ENCODE measurements around the gene RBM4B.

RBM4B gene

DNA sequence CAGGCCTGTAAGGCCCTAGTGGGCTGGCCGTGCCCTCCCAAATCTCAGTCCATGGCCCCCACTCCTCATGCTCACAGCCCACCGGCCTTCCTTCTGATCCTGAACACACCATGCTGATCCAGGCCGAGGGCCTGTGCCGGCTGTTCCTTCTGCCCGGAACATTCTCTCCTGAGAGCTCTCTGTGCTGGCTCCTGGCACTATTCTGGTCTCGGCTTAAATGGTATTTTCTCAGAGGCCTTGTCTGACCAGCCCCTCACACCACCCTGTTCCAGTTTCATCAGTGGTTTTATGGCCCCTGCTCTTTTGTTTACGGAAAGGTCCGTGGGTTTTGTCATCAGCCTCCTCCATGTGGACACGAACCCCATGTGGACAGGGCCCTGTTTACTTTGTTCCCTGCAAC, 29.3 kb upstream of the RBM4B start:
- Histone ChIP-seq H3F3A (ENCODE audit: insufficient read depth, low read length) (no peaks in the 10 kb centered on the region), H3K4me3 (ENCODE audit: low read depth, low read length, poor library complexity, severe bottlenecking) (no peak overlapping the region), H3K4me1 (ENCODE audit: insufficient read depth, low read length, severe bottlenecking) (no peaks in the 10 kb centered on the region), H3K36me3 (ENCODE audit: insufficient read depth, low read length) (peaks cover 52% of the 10 kb centered on the region), H3K79me2 (ENCODE audit: insufficient read depth, low read length) (no peaks in the 10 kb centered on the region), H3K9me2 (ENCODE audit: low read depth, low read length) (no peaks in the 10 kb centered on the region), H3K9ac (ENCODE audit: low read length) (no peak overlapping the region), H3K9me3 (ENCODE audit: low read length) (no peaks in the 10 kb centered on the region), H3K27me3 (ENCODE audit: insufficient read depth, low read length) (no peaks in the 10 kb centered on the region), H4K20me1 (ENCODE audit: insufficient read depth, low read length) (no peaks in the 10 kb centered on the region), H3K4me2 (ENCODE audit: low read length) (no peak overlapping the region), H2AFZ (ENCODE audit: low read length) (no peak overlapping the region), H3K27ac (ENCODE audit: low read depth, low read length, poor library complexity, severe bottlenecking) (no peak overlapping the region)
- TF ChIP-seq EZH2 (IDR thresholded peaks at IDR 0.05; ENCODE audit: borderline replicate concordance, low read length) = no peak
- TF ChIP-seq, protein P1, sequence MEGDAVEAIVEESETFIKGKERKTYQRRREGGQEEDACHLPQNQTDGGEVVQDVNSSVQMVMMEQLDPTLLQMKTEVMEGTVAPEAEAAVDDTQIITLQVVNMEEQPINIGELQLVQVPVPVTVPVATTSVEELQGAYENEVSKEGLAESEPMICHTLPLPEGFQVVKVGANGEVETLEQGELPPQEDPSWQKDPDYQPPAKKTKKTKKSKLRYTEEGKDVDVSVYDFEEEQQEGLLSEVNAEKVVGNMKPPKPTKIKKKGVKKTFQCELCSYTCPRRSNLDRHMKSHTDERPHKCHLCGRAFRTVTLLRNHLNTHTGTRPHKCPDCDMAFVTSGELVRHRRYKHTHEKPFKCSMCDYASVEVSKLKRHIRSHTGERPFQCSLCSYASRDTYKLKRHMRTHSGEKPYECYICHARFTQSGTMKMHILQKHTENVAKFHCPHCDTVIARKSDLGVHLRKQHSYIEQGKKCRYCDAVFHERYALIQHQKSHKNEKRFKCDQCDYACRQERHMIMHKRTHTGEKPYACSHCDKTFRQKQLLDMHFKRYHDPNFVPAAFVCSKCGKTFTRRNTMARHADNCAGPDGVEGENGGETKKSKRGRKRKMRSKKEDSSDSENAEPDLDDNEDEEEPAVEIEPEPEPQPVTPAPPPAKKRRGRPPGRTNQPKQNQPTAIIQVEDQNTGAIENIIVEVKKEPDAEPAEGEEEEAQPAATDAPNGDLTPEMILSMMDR (IDR thresholded peaks at IDR 0.05; ENCODE audit: low read length) = no peak

DNA sequence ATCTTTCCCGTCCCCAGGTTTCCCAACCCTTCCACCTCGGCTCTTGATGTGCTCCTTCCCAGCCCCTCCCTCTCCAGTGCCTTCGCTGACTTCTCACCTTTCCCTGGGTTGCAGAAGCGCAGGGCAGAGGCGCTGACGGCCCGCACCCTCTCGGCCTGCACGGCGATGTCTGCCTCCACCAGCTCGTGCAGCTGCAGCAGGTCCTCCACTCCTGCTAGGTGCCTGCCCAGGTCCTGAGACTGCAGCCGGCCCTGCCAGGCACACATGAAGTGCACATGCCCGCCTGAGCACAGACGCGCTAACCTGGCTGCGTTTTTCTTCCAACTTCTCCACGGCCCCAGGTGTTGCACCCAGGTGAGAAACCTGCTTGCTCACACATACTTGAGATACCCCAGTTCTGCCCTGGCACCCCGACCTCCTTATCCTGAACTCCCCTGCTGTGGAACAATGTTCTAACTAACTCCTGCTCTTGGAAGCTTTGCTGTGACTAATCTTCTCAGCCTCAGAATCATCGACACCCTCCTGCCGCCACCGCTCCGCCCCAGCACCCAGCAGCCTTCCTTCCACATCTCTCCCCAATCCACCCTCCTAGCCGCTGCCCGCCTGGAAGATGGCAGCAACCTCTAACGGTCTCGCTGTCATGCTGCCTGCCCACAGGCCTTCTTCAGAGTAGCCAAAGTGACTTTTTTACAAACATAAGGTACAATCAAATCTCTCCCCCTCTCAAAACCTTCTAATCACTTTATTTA, 28.1 kb upstream of the RBM4B start:
- Histone ChIP-seq H3K27ac (ENCODE audit: low read depth, low read length, poor library complexity, severe bottlenecking) (no peak overlapping the region), H3K9me2 (ENCODE audit: low read depth, low read length) (no peaks in the 10 kb centered on the region), H3K9me3 (ENCODE audit: low read length) (no peaks in the 10 kb centered on the region), H3K27me3 (ENCODE audit: insufficient read depth, low read length) (no peaks in the 10 kb centered on the region), H3K9ac (ENCODE audit: low read length) (no peak overlapping the region), H3K79me2 (ENCODE audit: insufficient read depth, low read length) (no peaks in the 10 kb centered on the region), H3K4me2 (ENCODE audit: low read length) (no peak overlapping the region), H3K4me3 (ENCODE audit: low read depth, low read length, poor library complexity, severe bottlenecking) (no peak overlapping the region), H2AFZ (ENCODE audit: low read length) (no peak overlapping the region), H3F3A (ENCODE audit: insufficient read depth, low read length) (no peaks in the 10 kb centered on the region), H3K36me3 (ENCODE audit: insufficient read depth, low read length) (peaks cover 46% of the 10 kb centered on the region), H3K4me1 (ENCODE audit: insufficient read depth, low read length, severe bottlenecking) (no peaks in the 10 kb centered on the region), H4K20me1 (ENCODE audit: insufficient read depth, low read length) (no peaks in the 10 kb centered on the region)
- TF ChIP-seq, protein P1 (IDR thresholded peaks at IDR 0.05; ENCODE audit: low read length) = no peak
- no peak for TF ChIP-seq EZH2 (IDR thresholded peaks at IDR 0.05; ENCODE audit: borderline replicate concordance, low read length)

- no peaks in the 10 kb centered on the region for H3K79me2 ChIP-seq (ENCODE audit: insufficient read depth, low read length)
- no peak overlapping the region for H3K9ac ChIP-seq (ENCODE audit: low read length)
- H2AFZ ChIP-seq (ENCODE audit: low read length) = no peak overlapping the region
- H3K27me3 ChIP-seq (ENCODE audit: insufficient read depth, low read length) = no peaks in the 10 kb centered on the region
- no peak overlapping the region for H3K4me2 ChIP-seq (ENCODE audit: low read length)
- H3K9me2 ChIP-seq (ENCODE audit: low read depth, low read length) = no peaks in the 10 kb centered on the region
- H4K20me1 ChIP-seq (ENCODE audit: insufficient read depth, low read length) = no peaks in the 10 kb centered on the region
- H3K4me1 ChIP-seq (ENCODE audit: insufficient read depth, low read length, severe bottlenecking) = no peaks in the 10 kb centered on the region
- H3K36me3 ChIP-seq (ENCODE audit: insufficient read depth, low read length) = peaks cover 47% of the 10 kb centered on the region
- no peak overlapping the region for H3K27ac ChIP-seq (ENCODE audit: low read depth, low read length, poor library complexity, severe bottlenecking)
- H3F3A ChIP-seq (ENCODE audit: insufficient read depth, low read length) = no peaks in the 10 kb centered on the region
- H3K4me3 ChIP-seq (ENCODE audit: low read depth, low read length, poor library complexity, severe bottlenecking) = no peak overlapping the region
- H3K9me3 ChIP-seq (ENCODE audit: low read length) = no peaks in the 10 kb centered on the region
- TF ChIP-seq EZH2 (IDR thresholded peaks at IDR 0.05; ENCODE audit: borderline replicate concordance, low read length) = no peak
- TF ChIP-seq, protein P1 (IDR thresholded peaks at IDR 0.05; ENCODE audit: low read length) = no peak
Measured at GRCh38 chr11:66704659-66705360, 27.1 kb upstream of the RBM4B start.

All from OCI-LY1 (cell line).